ENCODE measurements around the gene RGS6. TPM values are rescaled to one million over a fixed set of nuclear protein-coding genes. Genes with fewer than 3 reads are reported as not detected.

RGS6 gene
- total RNA-seq, 1 donor from 2014 or later: not detected

DNA sequence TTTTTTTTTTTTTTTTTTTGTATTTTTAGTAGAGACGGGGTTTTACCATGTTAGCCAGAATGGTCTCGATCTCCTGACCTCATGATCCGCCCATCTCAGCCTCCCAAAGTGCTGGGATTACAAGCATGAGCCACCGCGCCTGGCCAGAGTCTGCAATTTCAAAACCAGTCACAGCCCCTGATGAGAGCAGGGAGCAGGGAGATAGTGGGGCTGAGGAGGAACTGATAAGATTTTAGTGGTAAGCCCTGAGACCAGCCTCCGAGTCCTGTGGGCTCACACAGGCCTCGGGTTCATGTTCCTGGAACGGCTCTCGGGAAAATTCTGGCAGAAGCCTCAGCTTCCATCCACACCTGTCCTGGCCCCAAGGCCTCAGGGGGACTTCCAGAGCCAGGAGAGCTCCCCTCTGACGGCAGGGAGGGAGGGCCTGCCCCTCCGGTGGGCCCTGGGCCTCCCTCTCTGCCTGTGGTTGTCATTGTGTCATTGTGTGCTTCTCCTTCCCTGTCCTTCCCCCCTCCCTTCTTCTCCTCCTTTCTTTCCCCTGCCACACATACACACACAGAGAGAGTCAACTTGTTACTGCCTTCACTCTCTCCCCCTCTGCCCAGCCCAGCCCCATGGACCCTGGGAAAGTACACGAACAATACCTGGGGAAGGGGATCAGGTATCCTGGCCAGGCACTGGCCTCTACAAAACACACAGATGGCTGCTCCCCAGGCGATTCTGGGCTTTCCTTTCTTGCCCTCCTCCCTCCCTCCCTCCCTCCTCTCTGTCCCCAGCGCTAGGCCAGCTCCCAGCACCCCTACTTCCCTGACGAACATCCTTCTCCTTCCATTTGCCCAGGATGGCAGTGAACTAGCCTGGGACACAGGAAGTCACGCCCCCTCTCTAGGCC lies 667.6 kb downstream of the RGS6 start:
- no peak for DNase-seq (ENCODE audit: low read depth)
- TF ChIP-seq, protein P1, sequence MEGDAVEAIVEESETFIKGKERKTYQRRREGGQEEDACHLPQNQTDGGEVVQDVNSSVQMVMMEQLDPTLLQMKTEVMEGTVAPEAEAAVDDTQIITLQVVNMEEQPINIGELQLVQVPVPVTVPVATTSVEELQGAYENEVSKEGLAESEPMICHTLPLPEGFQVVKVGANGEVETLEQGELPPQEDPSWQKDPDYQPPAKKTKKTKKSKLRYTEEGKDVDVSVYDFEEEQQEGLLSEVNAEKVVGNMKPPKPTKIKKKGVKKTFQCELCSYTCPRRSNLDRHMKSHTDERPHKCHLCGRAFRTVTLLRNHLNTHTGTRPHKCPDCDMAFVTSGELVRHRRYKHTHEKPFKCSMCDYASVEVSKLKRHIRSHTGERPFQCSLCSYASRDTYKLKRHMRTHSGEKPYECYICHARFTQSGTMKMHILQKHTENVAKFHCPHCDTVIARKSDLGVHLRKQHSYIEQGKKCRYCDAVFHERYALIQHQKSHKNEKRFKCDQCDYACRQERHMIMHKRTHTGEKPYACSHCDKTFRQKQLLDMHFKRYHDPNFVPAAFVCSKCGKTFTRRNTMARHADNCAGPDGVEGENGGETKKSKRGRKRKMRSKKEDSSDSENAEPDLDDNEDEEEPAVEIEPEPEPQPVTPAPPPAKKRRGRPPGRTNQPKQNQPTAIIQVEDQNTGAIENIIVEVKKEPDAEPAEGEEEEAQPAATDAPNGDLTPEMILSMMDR (IDR thresholded peaks at IDR 0.05; ENCODE audit: insufficient read depth, low read length, poor library complexity, severe bottlenecking): no peak
- no peaks in the 10 kb centered on the region for H3K27me3 ChIP-seq (ENCODE audit: control insufficient read depth, insufficient read depth, low read length)
- H3K36me3 ChIP-seq (ENCODE audit: control insufficient read depth, insufficient read depth, low read length): no peaks in the 10 kb centered on the region
- H3K4me3 ChIP-seq (ENCODE audit: low read depth, low read length): no peak overlapping the region

DNA sequence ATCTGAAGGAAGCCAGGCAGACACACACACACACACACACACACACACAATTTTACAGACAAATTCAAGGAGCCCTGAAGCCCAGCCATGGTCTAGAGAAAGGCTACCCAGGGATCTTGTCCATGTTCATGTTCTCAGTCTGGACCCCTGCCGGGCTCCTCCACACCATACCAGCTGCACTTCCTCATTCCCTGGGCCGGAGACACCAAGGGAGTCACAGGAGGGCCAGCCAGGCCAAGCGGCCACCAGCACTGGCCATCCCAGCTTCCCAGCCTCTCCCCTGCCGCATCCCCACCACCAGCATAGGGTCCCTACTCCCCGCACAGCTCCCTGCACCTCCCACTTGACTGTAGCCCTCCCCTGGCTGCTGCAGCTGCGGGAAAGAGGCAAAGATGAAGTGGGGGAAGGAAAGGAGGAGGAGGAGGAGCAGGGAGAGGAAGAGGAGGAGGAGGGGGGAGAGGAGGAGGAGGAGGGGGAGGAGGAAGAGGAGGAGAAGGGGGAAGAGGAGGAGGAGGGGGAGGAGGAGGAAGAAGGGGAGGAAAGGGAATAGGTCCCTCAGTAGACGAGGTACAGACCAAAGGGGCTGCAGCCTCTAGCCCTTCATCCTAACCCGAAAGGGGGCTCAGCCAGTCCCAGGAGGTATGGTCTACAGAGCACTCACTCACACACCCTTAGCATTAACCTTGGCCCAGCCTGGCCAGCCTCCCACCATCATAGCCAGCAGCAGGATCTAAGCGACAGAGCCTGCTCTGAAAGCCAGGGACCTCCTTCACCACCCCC lies 668.5 kb downstream of the RGS6 start:
- TF ChIP-seq, protein P1 (IDR thresholded peaks at IDR 0.05; ENCODE audit: insufficient read depth, low read length, poor library complexity, severe bottlenecking): no peak

DNA sequence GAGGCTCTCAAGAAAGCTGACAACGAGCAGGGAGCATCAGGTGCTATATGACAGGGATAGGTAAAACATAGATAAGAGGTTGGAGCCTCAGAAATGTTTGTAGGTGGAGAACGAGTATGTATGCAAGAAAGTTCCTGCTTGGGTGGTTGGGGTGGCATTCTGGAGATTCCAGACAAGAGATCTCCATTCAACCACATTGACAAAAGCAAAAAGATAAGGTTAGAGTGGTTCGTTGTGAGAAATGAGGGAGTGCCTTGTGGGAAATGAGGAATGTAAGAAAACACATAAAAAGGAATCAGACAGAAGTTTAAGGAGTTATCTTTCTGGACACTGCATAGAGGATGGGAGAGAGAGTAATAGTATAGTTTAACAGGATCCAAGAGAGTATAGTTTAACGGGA lies 671.4 kb downstream of the RGS6 start:
- H3K36me3 ChIP-seq (ENCODE audit: control insufficient read depth, insufficient read depth, low read length): no peaks in the 10 kb centered on the region
- H3K27me3 ChIP-seq (ENCODE audit: control insufficient read depth, insufficient read depth, low read length): no peaks in the 10 kb centered on the region
- H3K4me3 ChIP-seq (ENCODE audit: low read depth, low read length): no peak overlapping the region
- TF ChIP-seq, protein P1 (IDR thresholded peaks at IDR 0.05; ENCODE audit: insufficient read depth, low read length, poor library complexity, severe bottlenecking): no peak
- DNase-seq (ENCODE audit: low read depth): no peak

More for the DNA sequence above, 668.5 kb downstream of the RGS6 start:
- no peak overlapping the region for H3K4me3 ChIP-seq (ENCODE audit: low read depth, low read length)
- no peak for DNase-seq (ENCODE audit: low read depth)
- H3K27me3 ChIP-seq (ENCODE audit: control insufficient read depth, insufficient read depth, low read length): no peaks in the 10 kb centered on the region
- H3K36me3 ChIP-seq (ENCODE audit: control insufficient read depth, insufficient read depth, low read length): no peaks in the 10 kb centered on the region

DNA sequence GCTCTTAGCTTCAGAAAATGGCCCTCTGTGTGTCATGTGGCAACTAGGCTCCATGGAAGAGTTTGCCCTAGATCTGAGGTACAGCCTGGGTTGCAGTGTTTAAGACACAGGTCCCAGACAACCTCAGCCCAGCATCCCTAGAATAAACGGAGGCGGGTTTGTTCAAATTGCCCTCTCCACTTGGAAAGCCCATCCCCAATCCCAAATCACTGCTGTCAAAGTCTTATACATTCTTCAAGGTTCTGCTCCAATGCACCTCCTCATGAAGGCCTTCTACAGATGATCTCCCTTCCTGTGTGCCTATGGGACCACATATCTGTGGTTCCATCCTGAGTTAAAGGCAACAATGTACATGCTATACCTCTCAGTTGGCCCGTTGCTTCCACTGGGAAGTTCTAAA lies 671.9 kb downstream of the RGS6 start:
- Histone ChIP-seq H3K27me3 (ENCODE audit: control insufficient read depth, insufficient read depth, low read length) (no peaks in the 10 kb centered on the region), H3K36me3 (ENCODE audit: control insufficient read depth, insufficient read depth, low read length) (no peaks in the 10 kb centered on the region), H3K4me3 (ENCODE audit: low read depth, low read length) (no peak overlapping the region)
- TF ChIP-seq, protein P1 (IDR thresholded peaks at IDR 0.05; ENCODE audit: insufficient read depth, low read length, poor library complexity, severe bottlenecking): no peak
- no peak for DNase-seq (ENCODE audit: low read depth)

DNA sequence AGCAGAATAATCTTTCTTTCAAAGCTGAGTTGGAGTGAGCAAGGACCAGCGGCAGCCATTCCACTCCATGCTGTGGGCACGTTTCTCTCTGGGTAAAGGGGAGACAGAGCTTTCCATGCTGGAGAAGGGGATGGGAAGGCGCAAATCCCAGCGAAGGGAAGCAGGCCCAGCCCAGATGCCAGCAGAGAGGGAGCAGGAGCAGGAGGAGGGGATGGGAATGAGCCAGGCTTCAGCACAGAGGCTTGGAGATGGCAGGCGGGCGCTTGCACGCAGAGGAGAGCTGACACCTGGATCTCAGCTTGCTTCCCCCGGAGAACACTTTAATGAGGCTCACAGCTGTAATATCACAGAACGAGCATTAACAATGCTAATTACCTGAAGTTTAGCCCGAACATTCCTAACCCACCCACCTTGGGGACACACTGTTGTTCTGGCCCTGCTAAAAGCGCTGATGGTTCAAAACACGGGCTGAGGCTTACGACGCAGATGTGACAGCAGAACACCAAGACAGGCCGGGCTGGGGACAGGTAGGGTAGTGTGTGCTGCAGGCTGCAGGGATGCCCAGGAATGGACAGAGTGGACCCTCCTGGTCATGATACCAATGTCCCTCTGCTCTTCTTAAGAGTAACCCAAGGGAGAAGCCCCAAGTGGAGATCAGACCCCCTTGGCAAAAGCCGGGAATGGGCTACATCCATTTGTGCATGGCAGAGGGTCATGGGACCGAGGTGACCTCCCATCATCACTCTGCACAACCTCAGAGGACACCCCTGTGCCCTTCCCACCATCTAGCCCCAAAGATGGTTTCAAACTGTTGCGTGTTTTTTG lies 673.1 kb downstream of the RGS6 start:
- no peaks in the 10 kb centered on the region for H3K27me3 ChIP-seq (ENCODE audit: control insufficient read depth, insufficient read depth, low read length)
- no peaks in the 10 kb centered on the region for H3K36me3 ChIP-seq (ENCODE audit: control insufficient read depth, insufficient read depth, low read length)
- DNase-seq (ENCODE audit: low read depth): no peak
- H3K4me3 ChIP-seq (ENCODE audit: low read depth, low read length): no peak overlapping the region
- TF ChIP-seq, protein P1 (IDR thresholded peaks at IDR 0.05; ENCODE audit: insufficient read depth, low read length, poor library complexity, severe bottlenecking): no peak
